B cell (primary cell): ENCODE measurements around the gene RAB12. TPM values are rescaled to one million over a fixed set of nuclear protein-coding genes. Genes with fewer than 3 reads are reported as not detected.

ENCODE experiments used
- ATAC-seq: fragments of 200-7000 bp; cut with Tn5 transposase; one replicate; pipeline ENCODE4 v1.10.0; 2021; ENCODE audit warnings: low read depth, mild to moderate bottlenecking, moderate number of reproducible peaks, moderate library complexity
- CTCF ChIA-PET: fragments of 350-600 bp; sonication (Branson Sonifier 250); formaldehyde crosslinking; loops from one replicate; lab custom pipeline; 2021; ENCODE audit warnings: antibody characterized with exemption, inconsistent platforms; lab: Charles Lee
- POLR2A ChIA-PET: fragments of 350-600 bp; sonication (Branson Sonifier 250); formaldehyde crosslinking; loops from one replicate; lab custom pipeline; 2021; ENCODE audit warnings: antibody characterized with exemption; lab: Charles Lee
- DNase-seq: peaks from one replicate; pipeline ENCODE4 v3.0.0; 2013
- H2AFZ ChIP-seq: 2 replicates; pipeline ENCODE4 v1.6.1; 2012; ENCODE audit warnings: mild to moderate bottlenecking, low read depth, low read length; ENCODE audit not compliant: insufficient read depth, poor library complexity, severe bottlenecking
- H3K27ac ChIP-seq, 2 donors: 1 replicate in 1 of 2; 2 replicates in 1 of 2; pipeline ENCODE4 v1.5.1; 2012 to 2013; ENCODE audit warnings: low read length in 2 of 2, mild to moderate bottlenecking in 2 of 2, moderate library complexity in 1 of 2
- H3K27me3 ChIP-seq, 4 experiments: fragments of 200-600 bp in 1 of 4; sonication (generic) in 1 of 4; replicated peaks in 1 of 4; 1 replicate in 2 of 4; 2 replicates in 2 of 4; pipeline versions ENCODE4 v1.6.1 to v1.7.0; 2013 to 2016; ENCODE audit warnings: low read length in 3 of 4, mild to moderate bottlenecking in 2 of 4, mixed read lengths in 1 of 4, moderate library complexity in 1 of 4; ENCODE audit not compliant: insufficient read depth in 4 of 4, control insufficient read depth in 3 of 4; ENCODE audit errors: control extremely low read depth in 1 of 4
- H3K36me3 ChIP-seq, 2 experiments: replicated peaks in 1 of 2; 1 replicate in 1 of 2; 2 replicates in 1 of 2; pipeline versions ENCODE4 v1.6.1 to v1.7.1; 2013; ENCODE audit warnings: low read length in 1 of 2; ENCODE audit not compliant: insufficient read depth in 2 of 2, control insufficient read depth in 1 of 2; ENCODE audit errors: control extremely low read depth in 1 of 2, extremely low read depth in 1 of 2
- H3K4me1 ChIP-seq, 2 donors: fragments of 200-600 bp in 1 of 2; sonication (generic) in 1 of 2; 1 replicate in 1 of 2; 2 replicates in 1 of 2; pipeline versions ENCODE4 v1.5.1 to v1.6.1; 2013 to 2017; ENCODE audit warnings: low read length in 2 of 2; ENCODE audit not compliant: control insufficient read depth in 2 of 2, insufficient read depth in 2 of 2
- H3K4me2 ChIP-seq: replicated peaks from 2 replicates; pipeline ENCODE3; 2012; ENCODE audit warnings: mild to moderate bottlenecking, low read depth, low read length; ENCODE audit not compliant: poor library complexity, severe bottlenecking
- H3K4me3 ChIP-seq, 5 experiments: fragments of 200-600 bp in 1 of 5; sonication (generic) in 1 of 5; 1 replicate in 3 of 5; 2 replicates in 2 of 5; pipeline versions ENCODE4 v1.5.1 to v1.7.0; 2011 to 2016; ENCODE audit warnings: low read length in 4 of 5, mild to moderate bottlenecking in 4 of 5, low read depth in 2 of 5, control low read depth in 1 of 5, moderate library complexity in 1 of 5; ENCODE audit not compliant: insufficient read depth in 1 of 5; ENCODE audit errors: control extremely low read depth in 1 of 5, extremely low read depth in 1 of 5
- H3K79me2 ChIP-seq: fragments of 200-600 bp; sonication (generic); one replicate; pipeline ENCODE4 v1.6.0; 2016; ENCODE audit warnings: low read length; ENCODE audit not compliant: control insufficient read depth, insufficient read depth
- H3K9ac ChIP-seq: fragments of 200-600 bp; sonication (generic); 2 replicates; pipeline ENCODE4 v1.6.1; 2017; ENCODE audit warnings: mild to moderate bottlenecking, low read length, moderate library complexity
- H3K9me3 ChIP-seq, 3 donors: one replicate each; pipeline versions ENCODE4 v1.6.1 to v1.7.1; 2013; ENCODE audit warnings: low read length in 2 of 3; ENCODE audit not compliant: control insufficient read depth in 2 of 3, insufficient read depth in 1 of 3; ENCODE audit errors: control extremely low read depth in 1 of 3
- H4K20me1 ChIP-seq: 2 replicates; pipeline ENCODE4 v1.6.0; 2012; ENCODE audit warnings: mild to moderate bottlenecking, low read length; ENCODE audit not compliant: insufficient read depth, control insufficient read depth, poor library complexity, severe bottlenecking
- H3K27ac Mint-ChIP-seq: one replicate; pipeline ENCODE4 v1.8.0; 2021; ENCODE audit warnings: mixed read lengths
- H3K27me3 Mint-ChIP-seq: one replicate; pipeline ENCODE4 v1.8.0; 2021; ENCODE audit warnings: mixed read lengths
- H3K4me1 Mint-ChIP-seq: one replicate; pipeline ENCODE4 v1.8.0; 2021; ENCODE audit warnings: mixed read lengths
- H3K4me3 Mint-ChIP-seq: one replicate; pipeline ENCODE4 v1.8.0; 2021; ENCODE audit warnings: mixed read lengths
- H3K9me3 Mint-ChIP-seq: one replicate; pipeline ENCODE4 v1.8.0; 2022; ENCODE audit warnings: mixed read lengths; ENCODE audit not compliant: insufficient read depth
- CTCF ChIP-seq: fragments of 200-600 bp; IDR thresholded peaks from one replicate; pipeline ENCODE4 v1.8.0; 2022; ENCODE audit warnings: antibody characterized with exemption, mild to moderate bottlenecking
- EZH2 ChIP-seq: IDR thresholded peaks from 2 replicates; pipeline ENCODE4 v1.6.1; 2012; ENCODE audit warnings: borderline replicate concordance, low read depth, mild to moderate bottlenecking, moderate library complexity, low read length; ENCODE audit not compliant: insufficient read depth, poor library complexity, severe bottlenecking
- WGBS: methylation state at CpG from one replicate; pipeline ENCODE4 v1.1.5; 2013; ENCODE audit warnings: missing lambda C conversion rate; ENCODE audit not compliant: insufficient coverage; 5-methylcytosine and 5-hydroxymethylcytosine counted together
- intact Hi-C: fragments of 100-400 bp; cut with micrococcal nuclease; formaldehyde crosslinking; loops from one replicate; pipeline ENCODE4 v1.10.0; 2022
- polyA plus RNA-seq: library from polyadenylated mRNA; depleted of rRNA; stranded (reverse); fragments of >200 nt; gene quantifications from 2 replicates; pipeline ENCODE4 v1.2.3, GENCODE V29; 2012
- total RNA-seq, 2 donors: library from RNA; stranded (reverse); fragments of 120-200 nt in 1 of 2; gene quantifications; 1 replicate in 1 of 2; 2 replicates in 1 of 2; pipeline versions ENCODE4 v1.2.3 to v1.2.4, GENCODE V29; 2013 to 2022

RAB12 gene
- total and polyA plus RNA-seq, 2 donors (not counting 1 experiment from before 2014, with no cell fraction given): 12.8 to 38.7 TPM

- Mint-ChIP-seq H3K4me3 (no peak overlapping the region), H3K4me1 (peaks cover 9% of the 10 kb centered on the region), H3K27ac (no peak overlapping the region), H3K27me3 (peaks cover 4% of the 10 kb centered on the region), H3K9me3 (peaks cover 2% of the 10 kb centered on the region)
- intact Hi-C loops: no loop called here
- Histone ChIP-seq H3K36me3 (no peaks in the 10 kb centered on the region), H3K9ac (no peak overlapping the region), H3K27ac (no peak overlapping the region), H3K27me3 (peaks cover 0 to 8% (median 3%) of the 10 kb centered on the region in 4 experiments), H3K79me2 (no peaks in the 10 kb centered on the region), H3K4me1 (peaks cover 8 to 10% of the 10 kb centered on the region in 2 donors), H3K4me3 (no peak overlapping the region), H2AFZ (no peak overlapping the region), H3K4me2 (no peak overlapping the region), H4K20me1 (no peaks in the 10 kb centered on the region), H3K9me3 (peaks cover 0 to 3% (median 0%) of the 10 kb centered on the region in 3 donors)
- ChIA-PET CTCF (interaction anchor here (0.8 to 15.3 kb wide), 2 partner anchors 34 to 322 kb away, joined by 3 to 283 read pairs; no protein-coding TSS in a partner anchor), POLR2A (no interaction called here)
- no peak for TF ChIP-seq CTCF
- TF ChIP-seq EZH2: no peak
- DNase-seq: no peak
- no peak for ATAC-seq
- WGBS: 93% methylated on average over 15 of the region's 20 CpGs
Observed at GRCh38 chr18:8662560-8663255, 53.5 kb downstream of the RAB12 start.

GRCh38 chr18:8667846-8668245, 58.6 kb downstream of the RAB12 start:
- Histone ChIP-seq H3K4me3 (no peak overlapping the region), H3K4me1 (no peaks in the 10 kb centered on the region), H3K27me3 (no peaks in the 10 kb centered on the region), H4K20me1 (no peaks in the 10 kb centered on the region), H3K9me3 (peaks cover 0 to 3% (median 0%) of the 10 kb centered on the region in 3 donors), H3K79me2 (no peaks in the 10 kb centered on the region), H2AFZ (no peak overlapping the region), H3K36me3 (no peaks in the 10 kb centered on the region), H3K4me2 (no peak overlapping the region), H3K9ac (no peak overlapping the region), H3K27ac (no peak overlapping the region)
- WGBS: 100% methylated on average over 1 of the region's 3 CpGs
- ChIA-PET POLR2A (no interaction called here), CTCF (interaction anchor here (0.5 to 1.9 kb wide), 2 partner anchors 9 to 29 kb away, joined by 3 to 6 read pairs; no protein-coding TSS in a partner anchor)
- no peak for ATAC-seq
- Mint-ChIP-seq H3K4me1 (no peaks in the 10 kb centered on the region), H3K9me3 (peaks cover 2% of the 10 kb centered on the region), H3K4me3 (no peak overlapping the region), H3K27me3 (peaks cover 3% of the 10 kb centered on the region), H3K27ac (no peak overlapping the region)
- TF ChIP-seq EZH2: no peak
- DNase-seq: no peak
- intact Hi-C loops: no loop called here
